ENCODE results near the gene HNRNPC. TPM values are rescaled to one million over a fixed set of nuclear protein-coding genes. Genes with fewer than 3 reads are reported as not detected.

HNRNPC gene
- total RNA-seq, 1 donor from 2014 or later: 424 TPM

DNA sequence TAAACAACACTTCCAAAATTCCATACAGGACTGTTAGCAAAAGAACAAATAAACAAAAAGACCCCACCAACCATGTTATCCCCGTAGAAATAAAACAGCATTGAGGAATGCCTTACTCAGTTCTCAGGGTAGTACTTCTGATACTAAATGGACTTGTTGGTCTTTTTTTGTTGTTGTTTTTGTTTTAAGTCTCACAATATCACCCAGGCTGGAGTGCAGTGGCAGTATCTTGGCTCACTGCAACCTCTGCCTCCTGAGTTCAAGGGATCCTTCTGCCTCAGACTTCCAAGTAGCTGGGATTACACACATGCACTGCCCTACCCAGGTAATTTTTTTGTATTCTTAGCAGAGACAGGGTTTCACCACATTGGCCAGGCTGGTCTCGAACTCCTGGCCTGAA is 17.1 kb downstream of the HNRNPC start:
- Mint-ChIP-seq H3K27ac (ENCODE audit: unreplicated experiment) (no peak overlapping the region), H3K4me1 (ENCODE audit: unreplicated experiment) (peaks cover 39% of the 10 kb centered on the region)

DNA sequence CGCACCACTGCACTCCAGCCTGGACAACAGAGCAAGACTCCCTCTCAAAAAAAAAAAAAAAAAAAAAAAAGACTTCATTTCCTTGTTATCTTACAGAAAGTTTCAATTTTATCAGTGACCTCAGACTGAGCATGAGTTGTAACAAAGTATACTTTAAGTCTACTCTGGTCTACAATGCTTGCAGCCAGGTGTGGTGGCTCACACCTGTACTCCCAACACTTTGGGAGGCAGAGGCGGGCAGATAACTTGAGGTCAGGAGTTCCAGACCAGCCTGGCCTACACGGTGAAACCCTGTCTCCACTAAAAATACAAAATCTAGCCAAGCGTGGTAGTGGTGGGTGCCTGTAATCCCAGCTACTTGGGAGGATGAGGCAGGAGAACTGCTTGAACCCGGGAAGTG is 18.0 kb downstream of the HNRNPC start:
- no peaks in the 10 kb centered on the region for H3K9me3 Mint-ChIP-seq (ENCODE audit: unreplicated experiment)
- H3K4me1 Mint-ChIP-seq (ENCODE audit: unreplicated experiment): peaks cover 40% of the 10 kb centered on the region
- peaks cover 39% of the 10 kb centered on the region for H3K36me3 Mint-ChIP-seq (ENCODE audit: unreplicated experiment)
- no peak for TF ChIP-seq CTCF (IDR thresholded peaks at IDR 0.05)
- no peak for DNase-seq (ENCODE audit: extremely low spot score, unreplicated experiment)
- no peak overlapping the region for H3K27ac Mint-ChIP-seq (ENCODE audit: unreplicated experiment)
- no peak overlapping the region for H3K4me3 Mint-ChIP-seq (ENCODE audit: unreplicated experiment)
- H3K27me3 Mint-ChIP-seq (ENCODE audit: unreplicated experiment): no peaks in the 10 kb centered on the region

More for the DNA sequence above, 17.1 kb downstream of the HNRNPC start:
- no peak for TF ChIP-seq CTCF (IDR thresholded peaks at IDR 0.05)
- Mint-ChIP-seq H3K36me3 (ENCODE audit: unreplicated experiment) (peaks cover 42% of the 10 kb centered on the region), H3K27me3 (ENCODE audit: unreplicated experiment) (no peaks in the 10 kb centered on the region), H3K9me3 (ENCODE audit: unreplicated experiment) (no peaks in the 10 kb centered on the region), H3K4me3 (ENCODE audit: unreplicated experiment) (no peak overlapping the region)
- no peak for DNase-seq (ENCODE audit: extremely low spot score, unreplicated experiment)

DNA sequence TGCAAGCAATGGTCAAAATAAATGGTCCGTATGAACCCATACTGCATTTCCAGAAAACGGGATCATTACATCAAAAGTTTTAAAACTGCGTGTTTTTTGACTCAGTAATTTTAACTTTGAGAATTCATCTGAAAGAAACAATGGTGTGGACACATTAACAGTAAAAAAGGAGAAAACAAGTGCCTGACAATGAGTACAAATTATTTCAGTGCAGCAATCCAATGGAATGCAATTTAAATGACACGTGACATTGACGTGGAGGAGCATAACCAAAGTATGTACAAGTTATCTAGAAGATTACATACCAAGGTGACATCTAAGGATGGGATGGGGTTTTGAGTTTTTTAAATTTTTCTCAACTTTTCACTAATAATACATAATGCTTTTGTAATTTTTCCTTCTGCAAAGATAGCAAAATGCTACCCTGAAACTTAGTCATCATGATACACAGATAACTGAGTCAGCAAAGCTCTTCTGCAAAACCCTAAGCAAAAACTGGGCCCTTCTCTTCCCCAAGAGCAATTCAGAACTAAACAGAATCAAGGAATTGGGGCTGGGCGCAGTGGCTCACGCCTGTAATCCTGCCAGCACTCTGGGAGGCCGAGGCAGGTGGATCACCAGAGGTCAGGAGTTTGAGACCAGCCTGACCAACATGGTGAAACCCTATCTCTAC is 20.4 kb downstream of the HNRNPC start:
- Mint-ChIP-seq H3K27ac (ENCODE audit: unreplicated experiment) (no peak overlapping the region), H3K27me3 (ENCODE audit: unreplicated experiment) (no peaks in the 10 kb centered on the region), H3K4me1 (ENCODE audit: unreplicated experiment) (peaks cover 33% of the 10 kb centered on the region), H3K4me3 (ENCODE audit: unreplicated experiment) (no peak overlapping the region), H3K36me3 (ENCODE audit: unreplicated experiment) (peaks cover 47% of the 10 kb centered on the region), H3K9me3 (ENCODE audit: unreplicated experiment) (no peaks in the 10 kb centered on the region)
- TF ChIP-seq CTCF (IDR thresholded peaks at IDR 0.05): no peak
- DNase-seq (ENCODE audit: extremely low spot score, unreplicated experiment): no peak

DNA sequence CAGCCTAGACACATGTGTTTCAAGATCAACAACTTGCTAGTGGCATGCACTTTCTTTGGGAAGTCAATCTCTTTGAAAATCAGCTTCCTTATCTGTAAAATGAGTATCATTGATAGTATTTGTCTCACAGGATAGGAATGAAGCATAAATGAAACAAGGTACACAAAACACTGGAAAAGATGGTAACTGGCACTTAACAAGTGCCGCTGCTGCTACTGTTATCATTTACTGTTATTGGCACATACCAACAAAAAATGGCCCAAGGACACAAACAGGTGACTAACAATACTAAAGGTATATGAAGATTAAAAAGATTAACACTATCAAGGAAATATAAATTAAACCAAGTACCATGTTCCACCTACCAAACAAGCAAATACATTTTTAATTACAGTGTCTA is 20.9 kb downstream of the HNRNPC start:
- H3K27ac Mint-ChIP-seq (ENCODE audit: unreplicated experiment): no peak overlapping the region
- no peak overlapping the region for H3K4me3 Mint-ChIP-seq (ENCODE audit: unreplicated experiment)
- no peak for TF ChIP-seq CTCF (IDR thresholded peaks at IDR 0.05)
- H3K27me3 Mint-ChIP-seq (ENCODE audit: unreplicated experiment): no peaks in the 10 kb centered on the region
- H3K4me1 Mint-ChIP-seq (ENCODE audit: unreplicated experiment): peaks cover 33% of the 10 kb centered on the region
- no peak for DNase-seq (ENCODE audit: extremely low spot score, unreplicated experiment)
- H3K36me3 Mint-ChIP-seq (ENCODE audit: unreplicated experiment): peaks cover 45% of the 10 kb centered on the region
- H3K9me3 Mint-ChIP-seq (ENCODE audit: unreplicated experiment): no peaks in the 10 kb centered on the region

GRCh38 chr14:21245813-21246212 is 23.4 kb downstream of the HNRNPC start:
- Mint-ChIP-seq H3K4me1 (ENCODE audit: unreplicated experiment) (peaks cover 35% of the 10 kb centered on the region), H3K36me3 (ENCODE audit: unreplicated experiment) (peaks cover 40% of the 10 kb centered on the region), H3K9me3 (ENCODE audit: unreplicated experiment) (no peaks in the 10 kb centered on the region)

More at GRCh38 chr14:21245813-21246212, 23.4 kb downstream of the HNRNPC start:
- no peak for DNase-seq (ENCODE audit: extremely low spot score, unreplicated experiment)
- no peak overlapping the region for H3K27ac Mint-ChIP-seq (ENCODE audit: unreplicated experiment)
- no peaks in the 10 kb centered on the region for H3K27me3 Mint-ChIP-seq (ENCODE audit: unreplicated experiment)
- no peak for TF ChIP-seq CTCF (IDR thresholded peaks at IDR 0.05)
- no peak overlapping the region for H3K4me3 Mint-ChIP-seq (ENCODE audit: unreplicated experiment)
